ENCODE measurements around the gene PLCH1.

GRCh38 chr3:155646128-155646527, 98.7 kb downstream of the PLCH1 start:
- TF ChIP-seq, protein P1, sequence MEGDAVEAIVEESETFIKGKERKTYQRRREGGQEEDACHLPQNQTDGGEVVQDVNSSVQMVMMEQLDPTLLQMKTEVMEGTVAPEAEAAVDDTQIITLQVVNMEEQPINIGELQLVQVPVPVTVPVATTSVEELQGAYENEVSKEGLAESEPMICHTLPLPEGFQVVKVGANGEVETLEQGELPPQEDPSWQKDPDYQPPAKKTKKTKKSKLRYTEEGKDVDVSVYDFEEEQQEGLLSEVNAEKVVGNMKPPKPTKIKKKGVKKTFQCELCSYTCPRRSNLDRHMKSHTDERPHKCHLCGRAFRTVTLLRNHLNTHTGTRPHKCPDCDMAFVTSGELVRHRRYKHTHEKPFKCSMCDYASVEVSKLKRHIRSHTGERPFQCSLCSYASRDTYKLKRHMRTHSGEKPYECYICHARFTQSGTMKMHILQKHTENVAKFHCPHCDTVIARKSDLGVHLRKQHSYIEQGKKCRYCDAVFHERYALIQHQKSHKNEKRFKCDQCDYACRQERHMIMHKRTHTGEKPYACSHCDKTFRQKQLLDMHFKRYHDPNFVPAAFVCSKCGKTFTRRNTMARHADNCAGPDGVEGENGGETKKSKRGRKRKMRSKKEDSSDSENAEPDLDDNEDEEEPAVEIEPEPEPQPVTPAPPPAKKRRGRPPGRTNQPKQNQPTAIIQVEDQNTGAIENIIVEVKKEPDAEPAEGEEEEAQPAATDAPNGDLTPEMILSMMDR (conservative IDR thresholded peaks at IDR 0.05; ENCODE audit: low read length), result no peak
- TF ChIP-seq EZH2phosphoT487 (IDR thresholded peaks at IDR 0.05; ENCODE audit: borderline replicate concordance, low read depth, low read length), result no peak

Measured in OCI-LY7 (cell line).